ENCODE data around the gene MISP. TPM values are rescaled to one million over a fixed set of nuclear protein-coding genes. Genes with fewer than 3 reads are reported as not detected.

The MISP gene
- total and polyA plus RNA-seq, 9 of the 15 experiments (the other 6 are each of a cell fraction or from before 2014, with no cell fraction given): 0.04 to 0.29 (median 0.05) TPM; not detected in 5

GRCh38 chr19:703329-703650 is 47.6 kb upstream of the MISP start (continued):
- TF ChIP-seq ZNF318 (IDR thresholded peaks at IDR 0.05; ENCODE audit: borderline replicate concordance in 1 of 2, low read depth in 1 of 2) (no peak), ZFP36 (IDR thresholded peaks at IDR 0.05; ENCODE audit: low read depth, low read length, partially characterized antibody) (peak; percentile 94), MECOM (CRISPR knock-in tag; IDR thresholded peaks at IDR 0.05) (no peak), IFI16 (CRISPR knock-in tag; IDR thresholded peaks at IDR 0.05) (no peak), RBM34 (IDR thresholded peaks at IDR 0.05; ENCODE audit: borderline replicate concordance, insufficient read depth, low read length) (no peak), ZFPM2 (CRISPR knock-in tag; IDR thresholded peaks at IDR 0.05) (no peak), STAT6 (CRISPR knock-in tag; IDR thresholded peaks at IDR 0.05) (no peak), NEUROD1 (IDR thresholded peaks at IDR 0.05; ENCODE audit: borderline replicate concordance, low read depth, low read length, partially characterized antibody) (no peak), THRB (CRISPR knock-in tag; conservative IDR thresholded peaks at IDR 0.05) (0 out of 2 replicates have a peak, but pooled peaks have one; percentile 50), SAFB (IDR thresholded peaks at IDR 0.05; ENCODE audit: borderline replicate concordance, low read depth, low read length) (no peak), SMARCE1 (IDR thresholded peaks at IDR 0.05) (0 out of 2 replicates have a peak, but pooled peaks have one; percentile 50)
